WI38 (cell line): ENCODE results near the gene ADRA2B.
"Not testable (repeated sequence)": the region's sequence is repeated elsewhere in the genome, so short reads cannot be mapped to it uniquely, and the experiment has no call there.

Experiments used
- H3K4me3 ChIP-seq: 2 replicates; pipeline ENCODE4 v1.5.1; 2011; ENCODE audit warnings: low read depth, mild to moderate bottlenecking, control low read depth, low read length
- TF ChIP-seq, protein P1 (sequence below): IDR thresholded peaks from 2 replicates; pipeline ENCODE4 v1.5.1; 2012; ENCODE audit warnings: low read depth, mild to moderate bottlenecking, control low read depth, low read length

ADRA2B gene

DNA sequence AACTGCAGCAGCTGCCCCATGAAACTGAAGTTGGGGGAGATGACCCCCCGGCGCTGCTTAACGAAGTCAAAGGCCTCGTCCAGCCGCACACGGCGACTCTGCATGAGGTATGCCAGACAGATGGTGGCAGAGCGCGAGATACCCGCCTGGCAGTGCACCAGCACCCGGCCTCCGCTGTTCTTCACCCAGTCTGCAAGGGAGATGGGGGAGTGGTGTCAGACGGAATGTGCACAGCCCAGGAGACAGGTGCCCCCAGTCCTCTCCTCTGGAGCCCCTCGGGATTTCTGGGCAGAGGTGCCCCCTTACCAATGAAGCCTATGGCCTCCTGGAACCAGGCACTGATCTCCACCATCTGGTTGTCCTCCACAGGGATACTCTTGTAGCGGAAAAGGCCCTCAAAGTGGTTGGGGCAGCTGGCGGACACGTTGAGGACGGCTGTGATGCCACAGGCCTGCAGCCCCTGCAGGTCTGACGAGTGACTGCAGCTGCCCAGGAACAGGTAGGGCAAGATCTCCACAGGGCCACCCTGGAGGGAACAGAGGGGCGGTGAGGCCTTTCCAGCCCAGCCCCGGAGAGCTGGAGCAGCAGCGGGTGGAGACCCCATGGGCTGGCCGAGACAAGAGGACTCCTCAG, 27.6 kb upstream of the ADRA2B start:
- TF ChIP-seq, protein P1, sequence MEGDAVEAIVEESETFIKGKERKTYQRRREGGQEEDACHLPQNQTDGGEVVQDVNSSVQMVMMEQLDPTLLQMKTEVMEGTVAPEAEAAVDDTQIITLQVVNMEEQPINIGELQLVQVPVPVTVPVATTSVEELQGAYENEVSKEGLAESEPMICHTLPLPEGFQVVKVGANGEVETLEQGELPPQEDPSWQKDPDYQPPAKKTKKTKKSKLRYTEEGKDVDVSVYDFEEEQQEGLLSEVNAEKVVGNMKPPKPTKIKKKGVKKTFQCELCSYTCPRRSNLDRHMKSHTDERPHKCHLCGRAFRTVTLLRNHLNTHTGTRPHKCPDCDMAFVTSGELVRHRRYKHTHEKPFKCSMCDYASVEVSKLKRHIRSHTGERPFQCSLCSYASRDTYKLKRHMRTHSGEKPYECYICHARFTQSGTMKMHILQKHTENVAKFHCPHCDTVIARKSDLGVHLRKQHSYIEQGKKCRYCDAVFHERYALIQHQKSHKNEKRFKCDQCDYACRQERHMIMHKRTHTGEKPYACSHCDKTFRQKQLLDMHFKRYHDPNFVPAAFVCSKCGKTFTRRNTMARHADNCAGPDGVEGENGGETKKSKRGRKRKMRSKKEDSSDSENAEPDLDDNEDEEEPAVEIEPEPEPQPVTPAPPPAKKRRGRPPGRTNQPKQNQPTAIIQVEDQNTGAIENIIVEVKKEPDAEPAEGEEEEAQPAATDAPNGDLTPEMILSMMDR, result no peak
- H3K4me3 ChIP-seq, result no peak overlapping the region

GRCh38 chr2:96143231-96143847, 27.0 kb upstream of the ADRA2B start:
- TF ChIP-seq, protein P1, result no peak
- no peak overlapping the region for H3K4me3 ChIP-seq

DNA sequence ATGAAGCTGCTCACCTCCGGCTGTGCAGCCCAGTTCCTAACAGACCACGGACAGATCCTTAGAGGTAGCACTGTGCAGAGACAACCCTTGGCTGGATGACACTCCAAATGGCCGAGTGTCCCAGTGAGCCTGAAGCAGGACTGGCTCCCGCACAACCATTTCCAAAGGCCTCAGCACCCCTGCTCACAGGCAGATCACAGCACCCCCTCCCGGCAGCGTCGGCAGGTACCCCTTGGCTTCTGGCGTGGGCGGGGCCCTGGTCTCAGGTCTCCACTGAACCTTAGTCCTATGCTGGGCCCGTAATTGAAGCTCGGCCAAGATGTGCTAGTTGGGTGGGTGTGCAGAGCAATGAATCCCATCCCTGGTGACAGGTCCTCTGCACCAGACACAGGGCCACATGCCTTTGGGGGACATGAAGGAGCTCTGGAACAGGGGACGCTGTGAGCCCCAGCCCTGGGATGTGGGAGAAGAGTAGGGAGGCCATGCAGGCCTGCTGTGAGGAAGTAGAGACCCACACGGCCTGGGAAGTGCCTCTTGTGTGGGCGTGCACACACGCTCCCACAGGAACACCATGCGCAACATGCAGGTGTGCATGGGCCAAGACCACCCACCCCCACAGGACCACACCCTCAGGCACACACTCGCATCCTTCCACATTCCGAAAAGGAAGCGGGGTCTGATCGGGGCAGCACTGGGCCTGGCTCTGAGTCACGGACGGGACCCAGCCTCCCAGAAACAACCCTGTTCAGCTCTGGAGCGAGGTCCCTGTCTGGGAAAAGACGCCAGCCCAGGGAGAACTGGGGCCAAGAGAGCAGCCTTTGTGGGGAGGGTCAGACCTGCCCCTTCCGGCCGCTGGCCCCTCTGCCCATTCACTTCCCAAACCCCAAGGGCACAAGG, 26.1 kb upstream of the ADRA2B start:
- no peak overlapping the region for H3K4me3 ChIP-seq
- TF ChIP-seq, protein P1, result no peak

- H3K4me3 ChIP-seq, result not testable (repeated sequence)
Observed at GRCh38 chr2:96141624-96141967, 25.2 kb upstream of the ADRA2B start.

DNA sequence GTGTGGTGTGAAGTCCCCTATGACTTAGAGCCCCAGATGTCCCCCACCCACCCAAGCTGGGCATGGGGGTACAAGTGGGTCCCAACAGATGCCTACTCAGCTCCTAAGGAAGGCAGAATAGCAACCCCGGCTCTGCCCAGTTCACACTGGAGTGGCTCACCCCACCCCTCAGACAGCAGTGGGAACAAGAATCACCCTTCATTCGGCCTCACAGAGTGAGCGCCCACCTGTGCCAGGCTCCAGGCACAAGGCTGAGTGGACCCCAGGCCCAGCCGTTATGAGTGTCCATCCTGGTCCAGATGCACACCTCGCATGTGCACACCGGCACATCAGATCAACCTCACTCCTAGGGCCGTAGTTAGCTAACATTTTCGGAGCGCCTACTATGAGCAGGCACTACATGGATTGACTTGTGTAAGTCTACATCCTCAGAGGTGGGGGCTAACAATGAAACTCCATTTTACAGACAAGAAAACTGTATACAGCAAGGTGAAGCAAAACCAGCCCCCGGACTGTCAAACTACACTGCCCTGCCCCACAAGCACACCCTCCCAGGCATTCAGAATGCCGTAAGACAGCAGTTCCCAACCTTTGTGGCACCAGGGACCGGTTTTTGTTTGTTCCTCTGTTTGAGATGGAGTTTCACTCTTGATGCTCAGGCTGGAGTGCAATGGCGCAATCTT, 24.7 kb upstream of the ADRA2B start:
- TF ChIP-seq, protein P1, result no peak

DNA sequence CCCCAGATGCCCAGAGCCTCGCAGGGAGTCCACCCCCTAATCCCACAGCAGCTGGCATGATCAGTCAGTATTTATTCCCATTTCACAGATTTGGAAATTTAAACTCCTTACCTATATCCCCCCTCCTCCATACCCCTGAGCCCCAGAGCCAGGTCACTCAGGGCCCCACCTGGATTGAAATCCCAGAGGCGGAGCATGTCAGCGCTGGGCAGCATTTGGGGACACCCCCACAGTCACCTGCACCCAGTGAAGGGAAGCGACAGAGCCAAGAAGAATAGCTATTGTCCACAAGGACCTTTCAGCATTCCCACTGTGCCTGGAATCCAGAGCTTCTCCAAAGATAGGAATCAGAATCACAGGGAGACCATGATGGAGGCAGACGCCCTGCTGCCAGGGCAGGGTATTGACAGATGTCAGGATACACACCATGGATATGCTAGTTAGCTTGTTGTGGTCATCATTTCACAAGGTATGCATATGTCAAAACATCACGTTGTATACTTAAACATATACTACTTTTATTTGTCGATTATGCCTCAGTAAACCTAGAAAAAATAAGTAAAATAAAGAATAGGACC, 22.9 kb upstream of the ADRA2B start:
- no peak overlapping the region for H3K4me3 ChIP-seq
- TF ChIP-seq, protein P1, result no peak

More for the DNA sequence above, 24.7 kb upstream of the ADRA2B start:
- H3K4me3 ChIP-seq, result no peak overlapping the region
